Measurements from ENCODE around the gene MRC2.

- TF ChIP-seq, protein P1, sequence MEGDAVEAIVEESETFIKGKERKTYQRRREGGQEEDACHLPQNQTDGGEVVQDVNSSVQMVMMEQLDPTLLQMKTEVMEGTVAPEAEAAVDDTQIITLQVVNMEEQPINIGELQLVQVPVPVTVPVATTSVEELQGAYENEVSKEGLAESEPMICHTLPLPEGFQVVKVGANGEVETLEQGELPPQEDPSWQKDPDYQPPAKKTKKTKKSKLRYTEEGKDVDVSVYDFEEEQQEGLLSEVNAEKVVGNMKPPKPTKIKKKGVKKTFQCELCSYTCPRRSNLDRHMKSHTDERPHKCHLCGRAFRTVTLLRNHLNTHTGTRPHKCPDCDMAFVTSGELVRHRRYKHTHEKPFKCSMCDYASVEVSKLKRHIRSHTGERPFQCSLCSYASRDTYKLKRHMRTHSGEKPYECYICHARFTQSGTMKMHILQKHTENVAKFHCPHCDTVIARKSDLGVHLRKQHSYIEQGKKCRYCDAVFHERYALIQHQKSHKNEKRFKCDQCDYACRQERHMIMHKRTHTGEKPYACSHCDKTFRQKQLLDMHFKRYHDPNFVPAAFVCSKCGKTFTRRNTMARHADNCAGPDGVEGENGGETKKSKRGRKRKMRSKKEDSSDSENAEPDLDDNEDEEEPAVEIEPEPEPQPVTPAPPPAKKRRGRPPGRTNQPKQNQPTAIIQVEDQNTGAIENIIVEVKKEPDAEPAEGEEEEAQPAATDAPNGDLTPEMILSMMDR (IDR thresholded peaks at IDR 0.05; ENCODE audit: poor library complexity): no peak
- TF ChIP-seq EZH2 (IDR thresholded peaks at IDR 0.05; ENCODE audit: borderline replicate concordance): no peak
Measured at GRCh38 chr17:62588109-62588508, 39.4 kb upstream of the MRC2 start.

Data from hepatocyte (in vitro differentiated cells).